Tibial nerve (tissue), 4 donors: ENCODE data around the gene RASAL1. TPM values are rescaled to one million over a fixed set of nuclear protein-coding genes. Genes with fewer than 3 reads are reported as not detected.
A peak's percentile ranks its signal among the peaks of the same experiment; 100 is the strongest.

Source experiments
- DNase-seq, 2 donors: peaks; one replicate each; pipeline ENCODE4 v3.0.0-alpha.2; 2019; ENCODE audit warnings: low spot score in 2 of 2
- H3K27ac ChIP-seq, 4 donors: fragments of 200-600 bp; sonication (generic) in 3 of 4; one replicate each; pipeline ENCODE4 v1.5.1; 2017 to 2019; ENCODE audit warnings: mild to moderate bottlenecking in 1 of 4
- H3K27me3 ChIP-seq, 2 donors: fragments of 200-600 bp; sonication (generic) in 1 of 2; one replicate each; pipeline versions ENCODE4 v1.5.1 to v1.6.0; 2017 to 2019
- H3K36me3 ChIP-seq, 3 donors: fragments of 200-600 bp; sonication (generic); one replicate each; pipeline ENCODE4 v1.5.1; 2018 to 2019
- H3K4me1 ChIP-seq, 4 donors: fragments of 200-600 bp; sonication (generic) in 3 of 4; one replicate each; pipeline ENCODE4 v1.5.1; 2017 to 2019
- H3K4me3 ChIP-seq, 4 donors: fragments of 200-600 bp; sonication (generic) in 3 of 4; one replicate each; pipeline ENCODE4 v1.5.1; 2017 to 2019; ENCODE audit warnings: mild to moderate bottlenecking in 1 of 4, moderate library complexity in 1 of 4
- H3K9me3 ChIP-seq, 4 donors: fragments of 200-600 bp; sonication (generic) in 3 of 4; one replicate each; pipeline ENCODE4 v1.5.1; 2017 to 2019
- EP300 ChIP-seq, 2 donors: sonication (generic); formaldehyde crosslinking; IDR thresholded peaks; one replicate each; pipeline ENCODE4 v1.6.1; 2017; ENCODE audit warnings: antibody characterized with exemption in 2 of 2, mild to moderate bottlenecking in 1 of 2
- POLR2A ChIP-seq, 2 donors: fragments of 450-650 bp; IDR thresholded peaks; one replicate each; pipeline ENCODE4 v1.6.1; 2017; ENCODE audit warnings: antibody characterized with exemption in 2 of 2, mild to moderate bottlenecking in 2 of 2, moderate library complexity in 2 of 2
- WGBS, 2 donors: methylation state at CpG; one replicate each; pipeline ENCODE4 v1.1.5; 2018; 5-methylcytosine and 5-hydroxymethylcytosine counted together
- total RNA-seq, 4 donors: library from RNA; depleted of rRNA; stranded (reverse); fragments of >200 nt; gene quantifications; one replicate each; pipeline ENCODE4 v1.1.0, GENCODE V29; 2016
- TF ChIP-seq, protein P1 (sequence below), 5 experiments: fragments of 200-600 bp in 3 of 5; fragments of 450-650 bp in 2 of 5; sonication (generic) in 3 of 5; IDR thresholded peaks; one replicate each; pipeline ENCODE4 v1.5.1; 2016 to 2019; ENCODE audit warnings: antibody characterized with exemption in 5 of 5, mild to moderate bottlenecking in 3 of 5, moderate library complexity in 2 of 5

Gene RASAL1
- total RNA-seq, 4 donors from 2014 or later, result 0.87 to 5.2 (median 3.3) TPM

DNA sequence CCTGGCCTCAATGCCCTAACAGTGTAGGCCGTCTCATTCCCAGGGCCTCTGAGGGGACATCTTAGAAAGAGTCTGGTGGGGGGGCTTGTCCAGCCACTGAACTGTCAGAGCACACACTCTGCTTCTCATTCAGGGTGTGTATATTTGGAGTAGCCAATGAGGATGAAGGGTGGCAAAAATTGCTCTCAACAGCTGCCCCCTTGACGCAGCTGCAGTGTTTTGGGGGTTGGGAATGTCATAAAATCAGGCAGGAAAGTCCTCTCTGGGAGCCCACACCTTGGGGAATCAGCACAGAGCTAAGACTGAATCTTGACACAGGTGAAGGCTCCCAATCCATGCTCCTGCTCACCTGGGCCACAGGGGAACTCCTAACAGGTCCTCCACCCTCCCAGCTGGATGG, 1.5 kb downstream of the RASAL1 start:
- Histone ChIP-seq H3K4me3 (no peak overlapping the region), H3K27me3 (peaks cover 0 to 39% of the 10 kb centered on the region in 2 donors), H3K9me3 (no peaks in the 10 kb centered on the region), H3K27ac (peak overlapping the region in 2 of 4 donors; percentile 71 to 75), H3K4me1 (peaks cover 0 to 9% (median 4%) of the 10 kb centered on the region in 4 donors), H3K36me3 (no peaks in the 10 kb centered on the region)
- DNase-seq, result no peak
- TF ChIP-seq EP300 (IDR thresholded peaks at IDR 0.05) (no peak), POLR2A (IDR thresholded peaks at IDR 0.05) (no peak)
- TF ChIP-seq, protein P1, sequence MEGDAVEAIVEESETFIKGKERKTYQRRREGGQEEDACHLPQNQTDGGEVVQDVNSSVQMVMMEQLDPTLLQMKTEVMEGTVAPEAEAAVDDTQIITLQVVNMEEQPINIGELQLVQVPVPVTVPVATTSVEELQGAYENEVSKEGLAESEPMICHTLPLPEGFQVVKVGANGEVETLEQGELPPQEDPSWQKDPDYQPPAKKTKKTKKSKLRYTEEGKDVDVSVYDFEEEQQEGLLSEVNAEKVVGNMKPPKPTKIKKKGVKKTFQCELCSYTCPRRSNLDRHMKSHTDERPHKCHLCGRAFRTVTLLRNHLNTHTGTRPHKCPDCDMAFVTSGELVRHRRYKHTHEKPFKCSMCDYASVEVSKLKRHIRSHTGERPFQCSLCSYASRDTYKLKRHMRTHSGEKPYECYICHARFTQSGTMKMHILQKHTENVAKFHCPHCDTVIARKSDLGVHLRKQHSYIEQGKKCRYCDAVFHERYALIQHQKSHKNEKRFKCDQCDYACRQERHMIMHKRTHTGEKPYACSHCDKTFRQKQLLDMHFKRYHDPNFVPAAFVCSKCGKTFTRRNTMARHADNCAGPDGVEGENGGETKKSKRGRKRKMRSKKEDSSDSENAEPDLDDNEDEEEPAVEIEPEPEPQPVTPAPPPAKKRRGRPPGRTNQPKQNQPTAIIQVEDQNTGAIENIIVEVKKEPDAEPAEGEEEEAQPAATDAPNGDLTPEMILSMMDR (IDR thresholded peaks at IDR 0.05), result no peak
- 57% methylated on average over 2 of the region's 2 CpGs for WGBS, 2 donors

DNA sequence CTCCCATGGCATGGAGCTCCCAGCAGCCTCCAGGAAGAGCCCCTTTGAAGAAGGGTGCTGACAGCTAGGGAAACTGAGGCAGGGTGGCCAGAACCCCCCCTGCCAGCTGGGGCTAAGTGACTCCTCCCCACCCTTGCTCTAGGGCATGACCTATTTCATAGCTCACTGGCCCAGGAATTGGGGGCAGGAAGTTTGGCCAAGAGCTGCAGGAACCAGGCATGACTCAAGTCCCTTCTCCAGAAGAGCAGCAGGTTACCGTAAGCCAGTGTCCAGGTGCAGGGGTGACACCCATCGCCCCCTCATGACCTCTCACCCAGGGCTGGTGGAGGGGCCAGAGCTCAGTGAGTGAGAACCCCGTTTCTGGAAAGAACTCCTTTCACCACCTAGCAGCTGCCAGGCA, 1.9 kb downstream of the RASAL1 start:
- WGBS, 2 donors, result 50 to 79% methylated on average over 2 to 3 of the region's 3 CpGs
- Histone ChIP-seq H3K27me3 (peaks cover 0 to 39% of the 10 kb centered on the region in 2 donors), H3K27ac (peak overlapping the region in 1 of 4 donors; percentile 75)

DNA sequence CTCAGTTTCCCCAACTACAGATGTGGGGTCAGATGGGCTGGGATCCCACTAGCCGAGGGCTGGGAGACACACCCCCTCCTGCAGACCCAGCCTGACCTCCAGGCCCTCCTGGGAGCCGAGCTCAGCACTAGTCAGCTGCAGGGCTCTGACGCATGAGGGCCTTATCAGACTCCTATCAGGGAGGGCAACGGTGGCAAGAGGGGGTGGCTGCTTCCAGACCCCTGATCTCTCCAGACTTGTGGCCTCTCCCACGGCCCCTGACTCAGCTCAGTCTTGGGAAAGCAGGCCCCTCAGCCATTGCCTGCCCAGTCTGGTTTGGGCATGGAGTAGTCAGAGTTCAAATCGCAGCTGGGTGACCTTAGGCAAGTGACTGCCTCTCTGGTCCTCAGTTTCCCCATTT, 2.5 kb downstream of the RASAL1 start:
- Histone ChIP-seq H3K9me3 (no peaks in the 10 kb centered on the region), H3K27ac (no peak overlapping the region), H3K4me1 (peaks cover 0 to 9% (median 4%) of the 10 kb centered on the region in 4 donors), H3K36me3 (no peaks in the 10 kb centered on the region), H3K27me3 (peaks cover 0 to 39% of the 10 kb centered on the region in 2 donors), H3K4me3 (no peak overlapping the region)
- no peak for DNase-seq
- 44 to 51% methylated on average over 6 of the region's 6 CpGs for WGBS, 2 donors
- TF ChIP-seq POLR2A (IDR thresholded peaks at IDR 0.05) (no peak), EP300 (IDR thresholded peaks at IDR 0.05) (no peak)
- TF ChIP-seq, protein P1 (IDR thresholded peaks at IDR 0.05), result no peak

More for the DNA sequence above, 1.9 kb downstream of the RASAL1 start:
- Histone ChIP-seq H3K36me3 (no peaks in the 10 kb centered on the region), H3K4me3 (no peak overlapping the region), H3K4me1 (peaks cover 0 to 9% (median 4%) of the 10 kb centered on the region in 4 donors), H3K9me3 (no peaks in the 10 kb centered on the region)
- TF ChIP-seq POLR2A (IDR thresholded peaks at IDR 0.05), result no peak
- TF ChIP-seq, protein P1 (IDR thresholded peaks at IDR 0.05), result no peak
- TF ChIP-seq EP300 (IDR thresholded peaks at IDR 0.05), result no peak
- DNase-seq, result no peak

- peak overlapping the region in 2 of 4 donors; percentile 67 to 80 for H3K27ac ChIP-seq
- no peak for DNase-seq
- no peaks in the 10 kb centered on the region for H3K36me3 ChIP-seq
- TF ChIP-seq, protein P1 (IDR thresholded peaks at IDR 0.05), result no peak
- TF ChIP-seq POLR2A (IDR thresholded peaks at IDR 0.05) (no peak), EP300 (IDR thresholded peaks at IDR 0.05) (no peak)
- WGBS, 2 donors, result 41 to 67% methylated on average over 1 of the region's 1 CpG
- H3K27me3 ChIP-seq, result peaks cover 0 to 40% of the 10 kb centered on the region in 2 donors
- no peak overlapping the region for H3K4me3 ChIP-seq
- H3K9me3 ChIP-seq, result no peaks in the 10 kb centered on the region
- peaks cover 0 to 9% (median 4%) of the 10 kb centered on the region in 4 donors for H3K4me1 ChIP-seq
Measured at GRCh38 chr12:113131556-113131955, 4.0 kb downstream of the RASAL1 start.

DNA sequence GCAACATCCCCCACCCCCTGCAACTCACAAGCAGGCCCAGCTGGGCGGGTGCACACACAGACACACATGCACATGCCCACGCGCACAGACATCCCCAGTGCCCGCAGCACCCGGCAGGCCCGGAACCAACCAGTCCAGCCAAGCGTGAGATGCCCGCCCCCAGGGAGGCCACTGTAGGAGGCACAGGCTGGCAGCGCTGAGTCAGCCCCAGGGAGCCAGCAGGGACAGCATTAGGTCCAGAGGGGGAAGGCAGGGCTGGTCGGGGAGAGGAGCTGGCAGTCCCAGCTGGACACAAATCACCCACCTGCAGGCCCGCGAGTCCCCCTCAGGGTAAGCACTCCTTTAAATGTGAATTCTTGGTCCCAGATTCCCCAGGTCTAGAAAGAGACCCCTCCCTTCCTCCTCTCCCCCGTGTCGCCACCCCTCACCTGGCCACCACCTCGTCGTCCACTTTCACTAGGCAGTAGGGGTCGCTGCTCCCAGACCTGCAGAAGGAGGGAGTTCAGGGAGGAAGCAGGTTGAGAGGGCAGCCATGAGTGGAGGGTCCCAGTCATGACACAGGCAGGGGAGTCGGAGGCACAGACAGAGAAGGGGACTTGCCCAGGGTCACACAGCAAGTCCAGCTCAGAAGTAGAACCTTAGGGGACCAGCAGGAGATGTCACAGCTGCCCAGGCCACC, 5.0 kb downstream of the RASAL1 start:
- H3K4me1 ChIP-seq, result peaks cover 0 to 4% (median 2%) of the 10 kb centered on the region in 4 donors
- peaks cover 0 to 3% (median 0%) of the 10 kb centered on the region in 4 donors for H3K9me3 ChIP-seq
- no peak for DNase-seq
- 34 to 39% methylated on average over 12 to 13 of the region's 18 CpGs for WGBS, 2 donors
- H3K27me3 ChIP-seq, result peaks cover 0 to 30% of the 10 kb centered on the region in 2 donors
- peak overlapping the region in 2 of 4 donors; percentile 67 to 80 for H3K27ac ChIP-seq
- no peak overlapping the region for H3K4me3 ChIP-seq
- TF ChIP-seq, protein P1 (IDR thresholded peaks at IDR 0.05), result no peak
- TF ChIP-seq EP300 (IDR thresholded peaks at IDR 0.05) (peak in 1 of 2 donors; percentile 74), POLR2A (IDR thresholded peaks at IDR 0.05) (no peak)
- H3K36me3 ChIP-seq, result no peaks in the 10 kb centered on the region
